Measurements from ENCODE around the gene SUCO. TPM values are rescaled to one million over a fixed set of nuclear protein-coding genes. Genes with fewer than 3 reads are reported as not detected.

Gene SUCO
- total RNA-seq, 1 experiment from 2014 or later, result 37.7 TPM

GRCh38 chr1:172585861-172586260 lies 52.9 kb downstream of the SUCO start:
- Histone ChIP-seq H2AK5ac (ENCODE audit: insufficient read length, low read length) (no peak overlapping the region), H2BK20ac (ENCODE audit: low read depth, low read length, poor library complexity, severe bottlenecking) (no peak overlapping the region), H3K23ac (ENCODE audit: insufficient read length, low read depth, low read length) (no peak overlapping the region), H4K91ac (ENCODE audit: insufficient read length, low read depth, low read length) (no peak overlapping the region), H2AFZ (ENCODE audit: low read length) (no peak overlapping the region), H3K79me2 (ENCODE audit: insufficient read depth, low read length) (no peaks in the 10 kb centered on the region), H3K23me2 (ENCODE audit: insufficient read length, low read depth, low read length, poor library complexity, severe bottlenecking) (no peaks in the 10 kb centered on the region), H4K20me1 (ENCODE audit: control insufficient read depth, insufficient read depth, insufficient read length) (no peaks in the 10 kb centered on the region), H3K9ac (ENCODE audit: extremely low read depth, insufficient read length, low read length) (no peak overlapping the region), H3K56ac (ENCODE audit: insufficient read length, low read depth, low read length) (no peak overlapping the region), H2BK15ac (ENCODE audit: low read depth, low read length) (no peak overlapping the region), H3K27me3 (ENCODE audit: insufficient read depth, low read length) (no peaks in the 10 kb centered on the region), H3T11ph (ENCODE audit: low read length) (no peak overlapping the region), H2BK120ac (ENCODE audit: low read depth, low read length, poor library complexity, severe bottlenecking) (no peak overlapping the region), H4K5ac (ENCODE audit: insufficient read length, low read depth, low read length) (no peak overlapping the region), H3K9me3 (ENCODE audit: control insufficient read depth, low read depth, low read length) (no peaks in the 10 kb centered on the region), H2BK5ac (ENCODE audit: insufficient read length, low read length) (no peak overlapping the region), H2BK12ac (ENCODE audit: insufficient read length, low read depth, low read length) (no peak overlapping the region), H3K4me2 (ENCODE audit: insufficient read depth, insufficient read length, low read length) (no peak overlapping the region), H3K4me1 (ENCODE audit: insufficient read depth, low read length) (no peaks in the 10 kb centered on the region; the same call in 1 of the 2 replicates), H3K27ac (ENCODE audit: insufficient read length, low read depth, low read length) (no peak overlapping the region), H3K14ac (ENCODE audit: insufficient read depth, low read length) (no peak overlapping the region), H4K8ac (replicated peaks; ENCODE audit: insufficient read length, low read depth, low read length) (no peak overlapping the region), H3K18ac (ENCODE audit: insufficient read length, low read depth, low read length) (no peak overlapping the region), H3K79me1 (ENCODE audit: insufficient read depth, low read depth, low read length, poor library complexity, severe bottlenecking) (no peaks in the 10 kb centered on the region), H3K4ac (ENCODE audit: low read depth, low read length) (no peak overlapping the region)
- peaks cover 29 to 30% of the 10 kb centered on the region in 2 experiments for H3K4me1 Mint-ChIP-seq
- H3K36me3 Mint-ChIP-seq (ENCODE audit: insufficient read depth in 1 of 3, low read depth in 3 of 3), result peaks cover 27 to 32% (median 31%) of the 10 kb centered on the region in 3 experiments
- no peak for TF ChIP-seq CTCF (conservative IDR thresholded peaks at IDR 0.05)
- no peak overlapping the region for H3K4me3 Mint-ChIP-seq
- H3K27me3 Mint-ChIP-seq (ENCODE audit: low read depth), result no peaks in the 10 kb centered on the region
- H3K9me3 Mint-ChIP-seq, result peaks cover 3 to 4% of the 10 kb centered on the region in 2 experiments; a peak in 2 of 5 replicates
- H3K27ac Mint-ChIP-seq, result no peak overlapping the region
- no peak for DNase-seq

All from H9 (cell line).